GM19099 (cell line): ENCODE data around the gene NCAM1.

Experiments
- POLR2A ChIP-seq: IDR thresholded peaks from 3 replicates; pipeline ENCODE4 v1.6.1; 2011; ENCODE audit warnings: low read depth; ENCODE audit not compliant: insufficient read length; ENCODE audit errors: extremely low read depth

The NCAM1 gene

GRCh38 chr11:113152500-113152899 is 191.3 kb downstream of the NCAM1 start:
- TF ChIP-seq POLR2A = no peak

GRCh38 chr11:113153847-113154246 is 192.6 kb downstream of the NCAM1 start:
- no peak for TF ChIP-seq POLR2A

DNA sequence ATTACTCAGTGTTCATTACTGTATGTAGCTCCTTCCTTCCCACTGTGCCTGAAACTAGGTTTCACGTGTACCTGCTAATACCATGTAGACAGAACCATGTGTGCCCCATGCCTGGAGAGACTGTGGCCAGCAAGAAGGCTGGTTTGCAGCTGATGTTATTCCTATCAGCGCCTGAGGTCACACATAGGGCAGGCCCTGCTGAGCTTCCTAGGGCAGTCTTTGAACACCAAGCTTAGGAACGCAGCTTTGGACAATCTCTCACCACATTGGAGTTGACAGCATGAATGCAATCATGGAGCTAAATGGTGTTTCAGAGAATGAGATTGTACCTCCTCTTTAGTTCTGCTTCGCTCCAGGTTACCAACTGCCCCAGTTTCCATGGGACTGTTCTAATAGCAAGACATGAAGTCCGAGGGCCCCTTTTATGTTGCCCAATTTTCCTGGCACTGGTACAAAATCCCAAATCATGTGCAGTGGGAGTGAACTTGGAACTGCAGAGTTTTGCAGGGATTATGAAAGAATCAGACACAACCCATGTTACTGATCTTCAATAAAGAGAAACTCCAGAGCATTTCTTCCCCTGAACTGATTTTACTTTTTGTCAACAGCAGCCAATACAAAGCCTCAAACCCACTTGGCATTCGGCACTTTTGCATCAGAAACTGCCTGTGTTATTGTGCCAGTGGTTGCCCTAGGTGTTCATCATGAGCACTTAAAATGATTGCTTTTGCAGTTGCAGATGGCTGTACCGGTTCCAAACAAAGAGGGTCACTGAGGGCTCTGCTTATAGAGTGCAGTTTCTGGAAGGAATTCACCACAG is 199.0 kb downstream of the NCAM1 start:
- no peak for TF ChIP-seq POLR2A

GRCh38 chr11:113160808-113161124 is 199.5 kb downstream of the NCAM1 start:
- no peak for TF ChIP-seq POLR2A

GRCh38 chr11:113161711-113162591 is 200.7 kb downstream of the NCAM1 start:
- TF ChIP-seq POLR2A = no peak

DNA sequence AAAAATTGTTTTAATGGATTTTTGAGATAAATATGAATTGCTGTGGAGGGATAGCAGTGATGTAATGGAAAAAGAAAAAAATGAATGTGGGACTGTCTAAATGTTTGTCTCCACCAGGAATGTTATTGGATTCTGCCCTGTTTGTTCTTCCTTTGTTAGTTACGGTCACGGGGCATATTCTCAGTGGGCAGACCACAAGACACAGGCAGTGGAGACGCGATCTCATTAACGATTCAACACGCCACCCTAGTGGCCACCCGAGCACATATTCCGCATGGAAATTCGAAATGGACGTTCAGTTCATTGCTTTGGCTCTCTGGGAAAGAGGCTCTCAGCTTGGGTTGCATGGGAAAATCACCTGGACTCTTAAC is 201.4 kb downstream of the NCAM1 start:
- no peak for TF ChIP-seq POLR2A

DNA sequence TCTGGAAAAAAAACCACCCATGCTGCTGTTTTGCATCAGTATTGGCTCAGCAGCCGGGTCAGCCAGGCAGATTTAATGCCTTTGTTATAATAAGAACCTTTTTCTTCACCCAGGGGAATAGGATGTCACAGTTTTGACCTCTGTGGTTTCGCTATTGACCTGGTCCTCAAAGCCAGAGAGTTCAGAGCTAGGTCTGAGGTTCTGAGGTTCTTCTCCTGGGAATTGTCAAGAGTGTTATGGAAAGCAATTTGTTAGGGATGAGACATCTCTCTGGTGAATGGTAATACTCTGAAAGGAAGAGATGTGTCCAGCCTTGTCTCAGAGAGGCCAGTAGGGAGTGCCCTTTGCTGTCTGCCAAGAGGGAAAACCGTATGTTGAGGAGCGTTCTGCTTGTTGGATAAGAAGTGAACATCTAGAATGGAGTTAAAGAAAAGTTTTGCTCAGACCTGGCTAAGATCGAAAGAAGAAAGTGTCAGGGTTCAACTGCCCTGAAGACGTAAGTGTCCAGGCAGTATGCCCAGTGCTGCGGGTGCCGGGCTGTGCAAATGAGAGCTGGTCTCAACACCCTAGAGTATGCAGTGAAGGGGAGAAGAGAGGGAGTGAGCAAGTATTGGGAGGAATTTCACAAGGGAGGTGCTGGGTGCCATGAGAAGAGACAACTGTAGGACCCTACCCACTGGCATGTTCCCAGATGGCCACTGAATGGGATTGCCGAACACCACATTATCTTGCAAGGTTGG is 202.2 kb downstream of the NCAM1 start:
- no peak for TF ChIP-seq POLR2A

GRCh38 chr11:113166280-113166679 is 205.1 kb downstream of the NCAM1 start:
- TF ChIP-seq POLR2A = no peak

GRCh38 chr11:113167599-113167998 is 206.4 kb downstream of the NCAM1 start:
- TF ChIP-seq POLR2A = no peak

DNA sequence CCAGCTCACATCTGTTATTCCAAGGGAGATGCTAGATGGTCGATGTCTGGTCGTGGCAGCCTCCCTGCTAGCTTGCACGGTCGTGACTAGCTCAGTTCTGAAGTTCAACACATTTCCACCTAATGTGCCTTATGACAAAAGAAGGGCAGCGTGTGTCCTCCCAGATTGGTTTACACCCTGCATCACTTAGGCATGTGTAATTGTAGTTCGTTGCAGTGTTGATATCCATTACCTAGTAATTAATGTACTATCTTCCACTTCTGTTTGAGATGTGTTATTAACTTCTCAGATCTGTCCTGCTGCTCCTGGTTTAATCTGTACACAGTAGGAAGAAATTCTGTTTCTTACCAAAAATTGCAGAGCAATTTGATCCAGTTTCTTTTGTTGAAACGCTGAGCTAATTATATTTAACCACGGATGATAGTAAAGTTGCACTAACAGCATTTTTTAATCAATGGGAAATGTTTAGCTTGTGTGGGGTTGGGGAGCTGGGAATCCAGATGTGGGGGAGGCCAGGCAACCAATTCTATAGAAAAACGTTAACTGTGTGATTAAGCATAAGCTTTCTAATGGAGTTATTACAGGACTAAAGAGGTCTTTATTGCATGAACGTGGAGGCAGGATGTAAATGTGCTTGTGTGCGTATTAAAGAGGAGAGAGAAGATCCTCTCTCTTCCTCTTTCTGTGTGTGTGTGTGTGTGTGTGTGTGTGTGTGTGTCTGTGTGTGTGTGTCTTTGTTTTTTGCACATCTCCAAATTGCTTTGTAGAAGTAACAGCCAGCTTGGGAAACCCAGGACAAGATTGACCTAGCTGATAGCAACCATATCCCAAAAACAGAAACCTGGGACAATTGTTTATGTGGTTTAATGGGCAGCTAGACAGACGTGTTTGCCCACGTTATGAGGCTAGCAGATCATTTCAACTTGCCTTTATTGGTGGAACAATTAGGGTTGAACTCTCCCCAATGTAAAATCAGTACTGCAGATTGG is 207.4 kb downstream of the NCAM1 start:
- TF ChIP-seq POLR2A = no peak

DNA sequence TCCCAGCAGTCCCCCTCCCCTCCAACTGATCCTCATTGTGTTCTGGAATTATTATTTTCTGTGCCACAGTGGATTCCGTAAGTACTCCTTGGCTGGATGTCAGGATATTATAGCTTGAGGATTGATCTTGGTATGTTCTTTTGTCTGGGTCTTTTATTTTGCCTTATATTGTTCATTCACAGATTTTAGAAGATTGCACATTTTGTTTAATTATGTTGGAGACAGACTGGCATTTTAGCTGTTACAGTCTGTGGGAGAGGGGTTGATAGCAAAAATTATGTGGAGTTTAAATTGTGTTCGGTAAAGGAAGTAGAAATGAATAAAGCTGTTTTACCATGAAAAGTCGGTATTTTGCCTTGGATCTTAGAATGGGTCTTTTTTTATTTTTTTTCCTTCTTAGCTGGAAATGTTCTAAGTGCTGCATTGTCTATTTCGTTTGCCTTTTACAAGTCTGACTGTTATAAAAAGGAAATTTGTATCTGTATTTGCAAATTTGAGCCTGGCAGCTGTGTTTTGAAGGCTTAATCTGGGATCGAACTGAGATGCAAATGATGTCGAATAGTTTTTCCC is 211.2 kb downstream of the NCAM1 start:
- TF ChIP-seq POLR2A = no peak

DNA sequence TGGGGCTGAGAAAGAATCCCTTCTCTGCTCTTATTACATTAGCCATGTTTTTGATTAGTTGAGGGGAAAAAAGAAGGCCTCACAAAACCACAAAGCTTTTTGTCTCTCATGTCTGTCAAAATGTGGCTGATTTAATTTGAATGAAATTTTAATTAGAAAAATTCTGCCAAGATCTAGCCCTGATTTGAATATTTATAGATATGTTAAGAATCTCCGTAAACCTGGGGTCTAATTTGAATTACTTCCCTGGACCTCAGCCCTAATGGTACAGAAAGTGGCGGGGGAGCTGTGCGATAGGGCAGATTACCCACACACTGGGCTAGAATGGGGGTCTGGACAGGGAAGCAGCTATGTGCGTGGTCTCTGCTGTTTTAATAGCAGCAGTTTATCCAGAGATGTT is 211.9 kb downstream of the NCAM1 start:
- TF ChIP-seq POLR2A = no peak

DNA sequence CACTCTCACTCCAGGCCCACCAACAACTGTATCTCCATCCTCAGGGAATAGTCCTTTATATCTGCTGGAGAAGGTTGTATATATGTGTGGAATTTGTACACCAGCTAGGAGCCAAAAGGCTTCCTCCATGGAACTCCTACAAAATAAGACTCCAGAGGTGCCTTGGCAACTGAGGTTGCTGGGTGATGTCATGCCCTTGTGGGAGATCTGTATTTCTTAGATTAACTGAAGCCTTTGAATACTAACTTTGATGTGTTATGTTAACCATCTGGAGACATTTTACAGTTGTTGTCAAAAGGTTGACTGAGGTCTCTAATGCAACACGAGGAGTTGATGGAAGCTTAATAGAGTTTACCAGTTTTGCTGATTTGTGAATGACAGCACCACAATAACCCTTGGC is 213.7 kb downstream of the NCAM1 start:
- no peak for TF ChIP-seq POLR2A
